Endothelial cell of umbilical vein (primary cell): Measurements from ENCODE around the gene CSMD2. TPM values are rescaled to one million over a fixed set of nuclear protein-coding genes. Genes with fewer than 3 reads are reported as not detected.

Source experiments
- BruUV-seq: library from RNA; stranded (reverse); fragments of 400-500 nt; replicated peaks from 2 replicates; lab custom pipeline; 2021; lab: Mats Ljungman, UMichigan
- CTCF ChIA-PET: fragments of 300-600, 350-600 bp; sonication (Branson Sonifier 250); formaldehyde crosslinking; loops from one replicate; lab custom pipeline; 2021; ENCODE audit warnings: antibody characterized with exemption, inconsistent platforms; lab: Charles Lee
- POLR2A ChIA-PET: fragments of 300-600, 350-600 bp; sonication (Branson Sonifier 250); formaldehyde crosslinking; loops from one replicate; lab custom pipeline; 2021; ENCODE audit warnings: antibody characterized with exemption, inconsistent platforms; lab: Charles Lee
- DNase-seq: peaks from one replicate; pipeline ENCODE4 v3.0.0-alpha.2; 2011; ENCODE audit warnings: low read depth, low spot score
- FAIRE-seq: peaks from 2 replicates; lab custom pipeline; 2011; peaks lifted over from hg19 to GRCh38; lab: Jason Lieb, UNC
- H2AFZ ChIP-seq: 2 replicates; pipeline ENCODE4 v1.6.0; 2012; ENCODE audit warnings: low read depth, low read length, control low read depth, inconsistent platforms
- H3K27ac ChIP-seq: 2 replicates; pipeline ENCODE4 v1.5.1; 2011; ENCODE audit warnings: low read depth, mild to moderate bottlenecking, control low read depth, low read length, moderate library complexity; ENCODE audit not compliant: insufficient read depth
- H3K27me3 ChIP-seq, 2 experiments: 2 replicates each; pipeline versions ENCODE4 v1.6.0 to v1.6.1; 2011; ENCODE audit warnings: low read length in 2 of 2, mixed read lengths in 1 of 2; ENCODE audit not compliant: control insufficient read depth in 2 of 2, insufficient read depth in 2 of 2
- H3K36me3 ChIP-seq, 2 experiments: 2 replicates in 1 of 2; 3 replicates in 1 of 2; pipeline ENCODE4 v1.5.1; 2011; ENCODE audit warnings: low read length in 2 of 2, mild to moderate bottlenecking in 1 of 2, moderate library complexity in 1 of 2; ENCODE audit not compliant: control insufficient read depth in 2 of 2, insufficient read depth in 2 of 2; ENCODE audit errors: extremely low read depth in 1 of 2
- H3K4me1 ChIP-seq: 3 replicates; pipeline ENCODE4 v1.5.1; 2011; ENCODE audit warnings: mild to moderate bottlenecking, low read length; ENCODE audit not compliant: control insufficient read depth, insufficient read depth; ENCODE audit errors: extremely low read depth
- H3K4me2 ChIP-seq: 2 replicates; pipeline ENCODE4 v1.6.1; 2011; ENCODE audit warnings: low read length, control low read depth, mixed read lengths; ENCODE audit not compliant: insufficient read depth
- H3K4me3 ChIP-seq, 3 experiments: fragments of 200-600 bp in 1 of 3; sonication (generic), shearing (Covaris generic) in 1 of 3; replicated peaks in 1 of 3; 2 replicates each; pipeline ENCODE4 v1.5.1; 2011 to 2016; ENCODE audit warnings: control low read depth in 3 of 3, low read length in 3 of 3, mild to moderate bottlenecking in 2 of 3, inconsistent platforms in 1 of 3, low read depth in 1 of 3, moderate library complexity in 1 of 3; ENCODE audit not compliant: insufficient read depth in 1 of 3
- H3K79me2 ChIP-seq: 2 replicates; pipeline ENCODE4 v1.6.0; 2012; ENCODE audit warnings: low read length, inconsistent platforms; ENCODE audit not compliant: control insufficient read depth, insufficient read depth
- H3K9ac ChIP-seq: replicated peaks from 2 replicates; pipeline ENCODE3; 2011; ENCODE audit warnings: low read length, control low read depth; ENCODE audit not compliant: insufficient read depth; ENCODE audit errors: extremely low read depth
- H3K9me1 ChIP-seq: replicated peaks from 3 replicates; pipeline ENCODE4 v1.6.0; 2011; ENCODE audit warnings: mild to moderate bottlenecking, low read length; ENCODE audit not compliant: control insufficient read depth, insufficient read depth; ENCODE audit errors: extremely low read depth
- H3K9me3 ChIP-seq: replicated peaks from 2 replicates; pipeline ENCODE4 v1.5.1; 2012; ENCODE audit warnings: low read length, inconsistent platforms; ENCODE audit not compliant: control insufficient read depth, insufficient read depth
- H4K20me1 ChIP-seq: replicated peaks from 2 replicates; pipeline ENCODE3; 2011; ENCODE audit warnings: mild to moderate bottlenecking, low read length; ENCODE audit not compliant: control insufficient read depth, insufficient read depth; ENCODE audit errors: extremely low read depth
- CTCF ChIP-seq, 2 donors: IDR thresholded peaks; 1 replicate in 1 of 2; 2 replicates in 1 of 2; pipeline ENCODE4 v1.5.1; 2011; ENCODE audit warnings: low read length in 2 of 2, mild to moderate bottlenecking in 2 of 2, moderate library complexity in 2 of 2, control low read depth in 1 of 2, inconsistent platforms in 1 of 2, low read depth in 1 of 2; ENCODE audit not compliant: insufficient read depth in 1 of 2; ENCODE audit errors: extremely low read depth in 1 of 2
- EZH2 ChIP-seq: IDR thresholded peaks from 2 replicates; pipeline ENCODE4 v1.6.1; 2012; ENCODE audit warnings: borderline replicate concordance, low read depth, mild to moderate bottlenecking, moderate library complexity, low read length, inconsistent platforms; ENCODE audit not compliant: severe bottlenecking
- FOS ChIP-seq: IDR thresholded peaks from 2 replicates; pipeline ENCODE4 v1.6.1; 2011; ENCODE audit warnings: mild to moderate bottlenecking, low read length, moderate library complexity, borderline replicate concordance; ENCODE audit not compliant: insufficient read depth
- GATA2 ChIP-seq: IDR thresholded peaks from 2 replicates; pipeline ENCODE4 v1.7.0; 2011; ENCODE audit warnings: low read depth, mild to moderate bottlenecking, moderate library complexity, mixed read lengths, low read length; ENCODE audit not compliant: insufficient read length, insufficient read depth
- JUN ChIP-seq: IDR thresholded peaks from 2 replicates; pipeline ENCODE4 v1.6.1; 2011; ENCODE audit warnings: borderline replicate concordance, low read depth; ENCODE audit not compliant: insufficient read length, insufficient read depth
- MAX ChIP-seq: IDR thresholded peaks from 2 replicates; pipeline ENCODE4 v1.6.1; 2011; ENCODE audit not compliant: insufficient read depth, insufficient read length
- MYC ChIP-seq: IDR thresholded peaks from one replicate; pipeline ENCODE4 v1.6.1; 2011; ENCODE audit warnings: mild to moderate bottlenecking, low read depth, low read length
- POLR2A ChIP-seq: IDR thresholded peaks from 2 replicates; pipeline ENCODE4 v1.6.1; 2012; ENCODE audit warnings: low read depth, mild to moderate bottlenecking, control low read depth, low read length
- POLR2AphosphoS5 ChIP-seq: IDR thresholded peaks from 2 replicates; pipeline ENCODE4 v1.6.1; 2012; ENCODE audit warnings: low read depth, mild to moderate bottlenecking, control low read depth, low read length, moderate library complexity; ENCODE audit not compliant: insufficient read depth
- dilution Hi-C: fragments of 300-500 bp; cut with MboI; formaldehyde crosslinking; loops from one replicate; pipeline ENCODE4 v1.15.0; 2019; ENCODE audit warnings: low sequenced_read_pairs; ENCODE audit not compliant: extremely low pct_ligation_motif_present
- intact Hi-C: fragments of 100-400 bp; cut with micrococcal nuclease; formaldehyde crosslinking; loops from one replicate; pipeline ENCODE4 v1.10.0; 2022
- polyA plus RNA-seq, 4 experiments: library from polyadenylated mRNA; depleted of rRNA in 3 of 4; stranded (reverse) in 3 of 4; unstranded in 1 of 4; fragments of >200 nt; gene quantifications; 2 replicates each; pipeline versions ENCODE4 v1.2.1 to v1.2.3, GENCODE V29; 2011 to 2012; ENCODE audit warnings: missing spikeins in 1 of 4
- total RNA-seq: library from RNA; stranded (reverse); gene quantifications from 2 replicates; pipeline ENCODE4 v1.2.3, GENCODE V29; 2021

Gene CSMD2
- total and polyA plus RNA-seq, 2 donors (not counting 3 experiments of a cell fraction or from before 2014, with no cell fraction given): under 0.01 TPM; not detected in 1

GRCh38 chr1:33753087-33753856 is 411.8 kb downstream of the CSMD2 start:
- BruUV-seq: no TSS peak
- Histone ChIP-seq H3K9me1 (no peaks in the 10 kb centered on the region), H3K9ac (no peak overlapping the region), H3K9me3 (no peaks in the 10 kb centered on the region), H4K20me1 (no peaks in the 10 kb centered on the region), H3K4me3 (no peak overlapping the region), H3K79me2 (no peaks in the 10 kb centered on the region), H2AFZ (no peak overlapping the region), H3K27ac (no peak overlapping the region), H3K4me2 (no peak overlapping the region), H3K4me1 (no peaks in the 10 kb centered on the region), H3K36me3 (no peaks in the 10 kb centered on the region), H3K27me3 (no peaks in the 10 kb centered on the region)
- POLR2A ChIA-PET: no interaction called here
- FAIRE-seq: no peak
- intact Hi-C loops (no loop called here), dilution Hi-C loops (no loop called here)
- CTCF ChIA-PET: no interaction called here
- TF ChIP-seq EZH2 (no peak), CTCF (IDR thresholded peaks at IDR 0.05; ENCODE audit: extremely low read depth in 1 of 2, insufficient read depth in 1 of 2, low read depth in 1 of 2, low read length in 2 of 2) (no peak)
- DNase-seq: no peak

- Histone ChIP-seq H3K36me3 (no peaks in the 10 kb centered on the region), H3K4me2 (no peak overlapping the region), H3K9me1 (no peaks in the 10 kb centered on the region), H4K20me1 (no peaks in the 10 kb centered on the region), H3K9me3 (peaks cover 2% of the 10 kb centered on the region), H3K4me1 (no peaks in the 10 kb centered on the region), H3K79me2 (no peaks in the 10 kb centered on the region), H3K27me3 (no peaks in the 10 kb centered on the region), H3K27ac (no peak overlapping the region), H3K9ac (no peak overlapping the region), H2AFZ (no peak overlapping the region), H3K4me3 (no peak overlapping the region)
- ChIA-PET POLR2A (no interaction called here), CTCF (no interaction called here)
- intact Hi-C loops (no loop called here), dilution Hi-C loops (no loop called here)
- FAIRE-seq (no peak), DNase-seq (no peak)
- no TSS peak for BruUV-seq
- TF ChIP-seq FOS (no peak), POLR2A (no peak), GATA2 (no peak), MAX (no peak), CTCF (IDR thresholded peaks at IDR 0.05; ENCODE audit: extremely low read depth in 1 of 2, insufficient read depth in 1 of 2, low read depth in 1 of 2, low read length in 2 of 2) (no peak), EZH2 (no peak), JUN (no peak), POLR2AphosphoS5 (no peak), MYC (no peak)
These were observed 419.1 kb downstream of the CSMD2 start for GRCh38 chr1:33745942-33746341.
